ENCODE measurements around the gene RNF7.
"Not testable (repeated sequence)": the region's sequence is repeated elsewhere in the genome, so short reads cannot be mapped to it uniquely, and the experiment has no call there.

Gene RNF7

DNA sequence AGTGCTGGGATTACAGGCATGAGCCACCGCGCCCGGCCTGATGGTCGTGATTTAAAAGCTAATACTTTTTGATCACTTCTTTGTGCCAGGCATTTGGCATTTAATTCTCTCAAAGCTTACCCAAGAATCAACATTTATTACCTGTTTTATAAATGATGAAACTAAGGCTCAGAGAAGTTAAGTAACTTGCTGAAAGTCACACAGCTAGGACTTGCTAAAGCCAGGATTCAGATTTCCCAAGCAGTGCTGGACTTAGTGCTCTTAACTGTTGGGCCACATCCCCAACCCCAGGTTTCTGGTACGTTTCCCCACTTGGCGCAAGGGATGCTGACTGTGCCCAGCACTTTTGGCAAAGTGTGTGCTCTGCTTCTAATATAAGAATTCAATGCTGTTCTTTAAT, 35.6 kb downstream of the RNF7 start:
- H3K4me3 ChIP-seq (ENCODE audit: low read depth, low read length): no peak overlapping the region
- DNase-seq (ENCODE audit: low read depth): no peak

DNA sequence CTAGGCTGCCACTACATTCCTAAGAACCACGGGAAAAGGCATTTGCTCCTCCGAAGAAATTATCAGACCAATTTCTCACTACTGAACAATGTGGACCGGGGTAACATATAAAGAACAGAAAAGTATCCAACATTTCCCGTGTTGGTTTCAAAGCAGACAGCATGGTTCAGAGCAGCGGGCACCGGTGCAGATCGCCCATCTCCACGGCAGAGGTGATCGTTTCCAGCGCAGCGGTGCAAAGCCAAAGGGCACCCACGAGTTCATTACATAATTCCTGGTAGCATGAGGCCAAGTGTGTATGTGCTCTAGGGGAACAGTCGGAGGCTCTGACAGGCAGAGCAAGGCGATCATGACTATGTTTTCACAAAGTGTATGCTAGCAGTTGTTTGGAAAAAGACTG, 38.3 kb downstream of the RNF7 start:
- DNase-seq (ENCODE audit: low read depth): no peak
- no peak overlapping the region for H3K4me3 ChIP-seq (ENCODE audit: low read depth, low read length)

DNA sequence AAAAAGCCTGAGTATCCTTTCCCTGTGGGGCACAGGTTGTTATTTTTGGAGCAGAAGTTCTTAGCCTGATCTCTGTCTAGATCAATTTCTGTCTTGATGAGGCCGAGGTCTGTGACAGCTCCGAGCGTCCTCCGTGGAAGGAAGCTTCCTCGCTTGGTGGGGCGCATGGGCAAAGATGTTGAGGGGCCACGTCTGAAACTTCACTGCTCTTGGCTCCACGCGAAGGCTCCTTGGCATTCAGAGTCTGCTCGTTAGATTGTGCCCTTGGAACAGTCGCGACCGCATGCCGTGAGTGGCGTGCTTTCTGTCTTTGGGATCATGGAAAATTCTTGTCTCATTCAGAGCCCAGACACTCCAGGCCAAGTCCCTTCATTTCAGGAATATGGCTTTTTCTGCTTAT, 38.8 kb downstream of the RNF7 start:
- DNase-seq (ENCODE audit: low read depth): no peak
- H3K4me3 ChIP-seq (ENCODE audit: low read depth, low read length): no peak overlapping the region

DNA sequence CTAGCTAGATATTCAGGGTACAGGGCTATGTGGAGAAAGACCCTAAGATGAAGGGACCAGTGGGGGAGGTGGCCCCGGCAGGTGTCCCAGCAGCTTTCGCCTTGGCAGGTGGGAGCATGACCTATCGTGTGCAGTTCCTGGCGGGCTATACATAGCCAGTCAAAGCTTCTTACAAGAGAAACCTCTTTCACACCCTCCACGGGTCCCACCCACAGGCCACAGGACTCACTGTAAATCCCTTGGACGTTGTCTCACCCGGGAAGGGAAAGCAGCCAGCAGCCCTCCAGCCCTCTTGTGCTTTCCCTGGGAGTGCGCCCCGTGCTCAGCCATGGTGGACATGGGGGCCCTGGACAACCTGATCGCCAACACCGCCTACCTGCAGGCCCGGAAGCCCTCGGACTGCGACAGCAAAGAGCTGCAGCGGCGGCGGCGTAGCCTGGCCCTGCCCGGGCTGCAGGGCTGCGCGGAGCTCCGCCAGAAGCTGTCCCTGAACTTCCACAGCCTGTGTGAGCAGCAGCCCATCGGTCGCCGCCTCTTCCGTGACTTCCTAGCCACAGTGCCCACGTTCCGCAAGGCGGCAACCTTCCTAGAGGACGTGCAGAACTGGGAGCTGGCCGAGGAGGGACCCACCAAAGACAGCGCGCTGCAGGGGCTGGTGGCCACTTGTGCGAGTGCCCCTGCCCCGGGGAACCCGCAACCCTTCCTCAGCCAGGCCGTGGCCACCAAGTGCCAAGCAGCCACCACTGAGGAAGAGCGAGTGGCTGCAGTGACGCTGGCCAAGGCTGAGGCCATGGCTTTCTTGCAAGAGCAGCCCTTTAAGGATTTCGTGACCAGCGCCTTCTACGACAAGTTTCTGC, 40.1 kb downstream of the RNF7 start:
- no peak for DNase-seq (ENCODE audit: low read depth)
- H3K4me3 ChIP-seq (ENCODE audit: low read depth, low read length): no peak overlapping the region

DNA sequence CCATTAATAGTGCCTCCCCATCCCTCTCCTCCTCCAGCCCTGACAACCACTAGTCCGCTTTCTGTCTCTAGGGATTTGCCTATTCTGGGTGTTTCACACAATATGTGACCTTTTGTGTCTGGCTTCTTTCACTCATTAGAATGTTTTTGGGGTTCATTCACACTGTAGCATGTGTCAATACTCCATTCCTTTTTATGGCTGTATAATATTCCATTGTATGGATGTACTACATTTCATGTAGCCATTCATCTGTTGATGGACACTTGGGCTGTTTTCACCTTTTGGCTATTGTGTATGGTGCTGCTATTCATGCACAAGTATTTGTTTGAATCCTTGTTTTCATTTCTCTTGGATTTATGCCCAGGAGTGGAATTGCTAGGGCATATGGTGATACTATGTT, 41.6 kb downstream of the RNF7 start:
- H3K4me3 ChIP-seq (ENCODE audit: low read depth, low read length): no peak overlapping the region
- DNase-seq (ENCODE audit: low read depth): no peak

DNA sequence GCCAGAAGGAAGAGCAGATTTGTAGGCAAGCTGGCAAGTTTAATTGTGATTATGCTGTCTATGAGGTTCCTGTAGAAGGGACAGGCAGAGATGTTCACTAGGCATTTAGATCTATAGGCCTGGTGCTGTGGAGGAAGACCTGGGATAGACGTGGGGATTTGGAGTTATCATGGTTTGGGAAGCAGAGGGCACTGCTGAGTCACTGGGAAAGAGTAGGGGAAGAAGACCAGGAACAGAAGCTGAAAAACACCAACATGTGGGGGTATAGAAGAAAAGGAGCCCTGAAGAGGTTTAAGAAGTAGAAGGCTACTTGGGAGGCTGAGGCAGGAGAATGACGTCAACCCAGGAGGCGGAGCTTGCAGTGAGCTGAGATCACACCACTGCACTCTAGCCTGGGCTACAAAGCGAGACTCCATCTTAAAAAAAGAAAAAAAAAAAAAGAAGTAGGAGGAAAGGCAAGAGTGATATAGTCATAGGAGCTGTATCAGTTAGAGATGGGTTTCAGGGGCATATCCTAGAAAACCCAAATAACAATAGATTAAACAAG, 44.4 kb downstream of the RNF7 start:
- H3K4me3 ChIP-seq (ENCODE audit: low read depth, low read length): no peak overlapping the region
- no peak for DNase-seq (ENCODE audit: low read depth)

DNA sequence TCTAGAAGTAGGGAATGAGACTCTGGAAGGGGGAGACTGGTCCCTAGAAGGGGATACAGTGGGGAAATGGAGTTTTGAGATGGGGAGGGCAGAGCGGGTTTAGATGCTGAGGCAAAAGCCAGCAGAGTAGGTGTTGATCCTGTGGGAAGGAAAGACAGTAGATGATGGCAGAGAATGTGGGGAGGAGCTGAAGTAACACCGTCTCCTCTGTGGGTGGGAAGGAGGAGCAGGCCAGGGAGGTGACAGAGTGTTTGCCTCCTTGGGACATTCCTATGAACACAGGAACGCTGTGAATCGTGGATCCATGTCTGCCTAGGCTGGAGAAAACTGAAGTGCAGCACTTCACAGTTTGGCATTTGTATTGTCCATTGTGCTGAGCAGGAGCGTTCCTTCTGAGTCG, 45.5 kb downstream of the RNF7 start:
- DNase-seq (ENCODE audit: low read depth): no peak
- H3K4me3 ChIP-seq (ENCODE audit: low read depth, low read length): no peak overlapping the region

DNA sequence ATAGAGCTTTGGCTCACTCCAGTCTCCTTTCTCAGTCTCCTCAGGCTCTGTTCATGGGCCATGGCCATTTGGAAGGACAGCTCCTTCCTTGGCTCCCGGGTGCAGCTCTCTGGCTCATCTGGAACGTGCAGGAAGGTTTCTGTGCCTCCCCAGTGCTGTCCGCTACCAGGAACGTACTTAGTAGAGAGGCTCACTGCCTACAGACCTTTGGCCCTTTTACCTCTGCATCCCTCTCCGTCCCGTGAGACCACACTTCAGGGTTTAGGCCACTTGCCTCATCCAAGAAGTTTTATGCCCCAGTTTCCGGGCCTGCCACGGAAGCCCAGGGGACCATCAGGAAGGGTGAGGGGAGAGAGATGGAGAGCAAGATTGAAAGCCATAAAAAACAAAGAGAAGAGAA, 46.0 kb downstream of the RNF7 start:
- no peak overlapping the region for H3K4me3 ChIP-seq (ENCODE audit: low read depth, low read length)
- DNase-seq (ENCODE audit: low read depth): no peak

DNA sequence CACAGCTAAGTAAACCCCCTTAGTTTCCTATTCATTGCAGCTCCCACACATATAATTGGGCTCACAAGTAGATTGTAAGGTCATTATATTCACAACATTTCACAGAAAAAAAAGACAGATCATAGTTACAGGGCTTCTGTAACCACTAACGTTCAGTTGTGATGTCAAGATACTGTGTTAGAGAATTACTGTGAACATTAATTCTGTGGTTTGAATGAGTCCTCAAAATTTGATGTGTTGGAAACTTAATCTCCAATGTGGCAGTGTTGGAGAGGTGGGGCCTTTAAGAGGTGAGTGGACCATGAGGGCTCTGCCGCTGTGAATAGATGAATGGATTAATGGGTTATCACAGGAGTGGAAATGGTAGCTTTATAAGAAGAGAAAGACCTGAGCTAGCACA, 46.4 kb downstream of the RNF7 start:
- no peak for DNase-seq (ENCODE audit: low read depth)
- no peak overlapping the region for H3K4me3 ChIP-seq (ENCODE audit: low read depth, low read length)

DNA sequence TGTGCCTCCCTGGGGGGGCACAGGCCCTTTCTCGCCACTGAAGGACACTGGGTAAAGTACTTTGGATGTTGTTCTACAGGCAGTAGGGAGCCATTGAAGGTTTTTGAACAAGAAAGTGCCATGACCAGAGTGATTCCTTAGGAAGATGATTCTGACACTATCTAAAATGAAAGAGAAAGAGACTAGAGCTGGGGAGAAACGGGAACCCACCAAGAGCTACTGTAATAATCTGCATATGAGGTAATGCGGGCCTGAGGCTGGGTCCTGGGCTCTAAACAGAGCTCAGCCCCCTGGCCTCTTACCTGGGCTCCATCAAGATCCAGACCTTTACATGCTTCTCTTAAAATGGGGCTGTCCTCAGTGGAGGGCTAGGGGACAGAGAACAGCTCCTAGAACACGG, 50.1 kb downstream of the RNF7 start:
- DNase-seq (ENCODE audit: low read depth): no peak
- H3K4me3 ChIP-seq (ENCODE audit: low read depth, low read length): no peak overlapping the region

DNA sequence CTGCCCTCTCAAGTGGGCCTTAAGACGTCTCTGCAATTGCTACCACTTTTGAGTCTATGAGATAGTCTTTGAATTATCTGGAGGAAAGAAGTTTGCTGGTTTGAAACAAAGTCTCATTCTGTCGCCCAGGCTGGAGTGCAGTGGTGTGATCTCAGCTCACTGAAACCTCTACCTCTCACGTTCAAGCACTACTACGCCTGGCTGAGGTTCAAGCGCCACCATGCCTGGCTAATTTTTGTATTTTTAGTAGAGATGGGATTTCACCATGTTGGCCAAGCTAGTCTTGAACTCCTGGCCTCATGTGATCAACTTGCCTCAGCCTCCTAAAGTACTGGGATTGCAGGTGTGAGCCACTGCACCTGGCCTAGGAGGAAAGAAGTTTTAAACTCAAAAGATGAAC, 50.7 kb downstream of the RNF7 start:
- not testable (repeated sequence) for H3K4me3 ChIP-seq (ENCODE audit: low read depth, low read length); DNase-seq (ENCODE audit: low read depth)

DNA sequence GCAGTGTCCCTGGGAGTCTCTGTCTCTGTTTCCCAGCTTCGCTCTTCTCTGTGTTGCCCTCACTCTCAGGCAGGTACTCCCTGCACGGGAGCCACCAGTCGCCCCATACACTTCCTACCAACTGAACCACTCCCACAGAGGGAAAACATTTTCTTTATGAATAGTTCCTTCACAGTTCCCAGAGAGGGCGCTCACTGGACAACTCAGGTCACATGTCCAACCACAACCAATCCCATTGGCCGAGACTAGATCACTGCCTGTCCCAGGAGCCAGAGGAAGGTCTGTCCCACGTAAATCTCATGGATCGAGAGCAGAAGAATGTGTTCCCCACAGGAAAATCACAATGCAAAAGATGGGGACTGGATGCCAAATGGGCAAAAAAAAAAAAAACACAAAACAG, 51.2 kb downstream of the RNF7 start:
- no peak for DNase-seq (ENCODE audit: low read depth)
- no peak overlapping the region for H3K4me3 ChIP-seq (ENCODE audit: low read depth, low read length)

DNA sequence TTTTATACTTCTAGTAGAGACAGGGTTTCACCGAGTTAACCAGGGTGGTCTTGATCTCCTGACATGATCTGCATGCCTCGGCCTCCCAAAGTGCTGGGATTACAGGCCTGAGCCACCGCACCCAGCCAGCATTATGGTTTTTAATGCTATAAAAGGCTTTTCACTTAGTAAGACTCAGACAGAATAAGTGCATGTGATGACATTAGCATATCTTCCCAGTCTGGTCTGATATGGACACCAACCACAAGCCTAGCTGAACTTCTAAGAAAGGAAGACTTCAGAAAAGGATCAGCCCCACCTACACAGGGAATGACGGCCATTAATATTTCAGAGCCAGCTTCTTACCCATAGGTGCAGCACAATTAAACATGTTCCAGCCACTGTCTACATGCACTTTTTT, 52.1 kb downstream of the RNF7 start:
- DNase-seq (ENCODE audit: low read depth): no peak
- H3K4me3 ChIP-seq (ENCODE audit: low read depth, low read length): no peak overlapping the region

DNA sequence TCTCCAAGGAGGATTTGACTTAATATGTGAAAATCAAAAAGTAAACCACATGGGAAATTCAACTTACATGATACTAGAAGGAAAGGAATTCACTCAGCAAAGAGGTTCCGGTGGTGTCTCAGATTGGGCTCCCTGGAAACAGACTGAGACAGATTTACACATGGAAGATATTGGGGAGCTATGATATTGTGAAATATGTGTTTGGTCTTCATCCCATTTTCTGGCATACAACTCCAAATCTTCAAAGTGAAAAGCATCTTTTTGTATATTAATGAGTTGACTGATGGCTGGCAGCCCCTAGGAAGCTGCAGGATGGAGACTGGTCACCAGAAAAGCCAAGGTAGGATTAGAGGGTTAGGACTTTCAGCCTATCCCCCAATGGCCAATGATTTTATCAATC, 54.4 kb downstream of the RNF7 start:
- no peak overlapping the region for H3K4me3 ChIP-seq (ENCODE audit: low read depth, low read length)
- no peak for DNase-seq (ENCODE audit: low read depth)

DNA sequence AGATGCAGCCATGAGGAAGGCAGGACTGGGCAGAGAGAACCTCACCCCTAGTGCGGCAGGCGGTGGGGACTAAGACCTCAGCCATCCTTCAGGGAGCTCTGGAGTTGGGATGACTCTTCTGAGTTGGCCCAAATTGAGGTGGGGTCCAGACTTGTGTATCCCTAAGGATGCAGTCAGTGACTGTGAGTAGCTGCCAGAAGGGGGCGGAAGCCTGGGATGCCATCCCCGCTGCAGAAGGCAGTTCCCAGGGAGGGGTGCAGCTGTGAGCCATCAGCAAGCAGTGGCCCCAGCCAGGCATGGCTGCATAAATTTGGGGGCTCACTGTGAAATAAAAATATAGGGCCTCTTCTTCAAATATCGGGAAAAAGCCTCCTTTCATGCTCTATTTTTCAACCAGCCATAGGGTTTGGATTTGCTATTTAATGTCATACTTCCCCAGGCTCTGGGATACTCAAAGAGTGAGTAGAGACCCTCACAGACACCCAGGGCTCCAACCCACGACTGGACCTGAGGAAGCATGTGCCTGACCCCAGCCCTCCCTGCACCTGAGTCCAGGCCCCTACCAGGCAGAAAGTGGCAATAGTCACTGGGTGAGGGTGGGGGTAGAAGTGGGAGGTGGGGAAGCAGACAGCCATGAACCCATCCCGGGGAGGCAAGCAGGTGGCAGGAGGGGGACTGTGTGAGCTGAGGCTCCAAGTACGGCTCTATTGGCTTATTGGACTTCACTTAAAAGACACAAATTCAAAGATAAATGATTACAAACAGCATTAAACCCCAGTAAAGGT, 55.6 kb downstream of the RNF7 start:
- no peak overlapping the region for H3K4me3 ChIP-seq (ENCODE audit: low read depth, low read length)
- no peak for DNase-seq (ENCODE audit: low read depth)

DNA sequence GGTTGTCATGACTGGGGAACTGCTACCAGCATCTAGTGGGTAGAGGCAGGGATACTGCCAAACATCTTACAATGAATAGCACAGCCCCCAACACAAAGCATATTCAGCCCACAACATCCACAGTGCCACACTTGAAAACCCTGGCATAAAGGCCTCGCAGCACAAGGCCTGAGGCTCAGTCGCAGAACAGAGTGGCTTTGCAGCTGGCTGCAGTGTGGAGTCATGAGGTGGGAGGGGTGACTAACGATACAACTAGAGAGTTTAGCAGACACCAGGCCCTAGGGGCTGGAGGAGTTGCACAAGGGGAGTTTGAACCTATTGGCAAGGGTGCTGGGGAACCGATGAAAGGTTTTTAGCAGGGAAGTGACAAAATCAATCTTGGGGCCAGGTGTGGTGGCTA, 57.2 kb downstream of the RNF7 start:
- H3K4me3 ChIP-seq (ENCODE audit: low read depth, low read length): no peak overlapping the region
- no peak for DNase-seq (ENCODE audit: low read depth)

DNA sequence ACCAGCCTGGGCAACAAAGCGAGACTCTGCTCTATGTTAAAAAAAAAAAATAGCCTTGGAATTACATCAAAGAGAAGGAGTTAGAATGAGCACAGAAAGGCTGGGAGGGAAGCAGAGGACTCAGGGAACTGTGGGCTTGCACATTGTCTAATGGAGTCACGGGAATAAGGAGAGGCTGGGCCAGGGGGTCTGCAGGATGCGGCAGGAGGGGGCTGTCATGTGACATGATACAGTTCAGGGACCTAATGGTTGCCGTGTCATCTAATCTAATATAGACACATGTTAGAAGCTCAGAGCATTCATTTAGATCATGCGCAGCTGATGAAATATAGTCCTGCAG, 57.6 kb downstream of the RNF7 start:
- H3K4me3 ChIP-seq (ENCODE audit: low read depth, low read length): no peak overlapping the region
- no peak for DNase-seq (ENCODE audit: low read depth)

DNA sequence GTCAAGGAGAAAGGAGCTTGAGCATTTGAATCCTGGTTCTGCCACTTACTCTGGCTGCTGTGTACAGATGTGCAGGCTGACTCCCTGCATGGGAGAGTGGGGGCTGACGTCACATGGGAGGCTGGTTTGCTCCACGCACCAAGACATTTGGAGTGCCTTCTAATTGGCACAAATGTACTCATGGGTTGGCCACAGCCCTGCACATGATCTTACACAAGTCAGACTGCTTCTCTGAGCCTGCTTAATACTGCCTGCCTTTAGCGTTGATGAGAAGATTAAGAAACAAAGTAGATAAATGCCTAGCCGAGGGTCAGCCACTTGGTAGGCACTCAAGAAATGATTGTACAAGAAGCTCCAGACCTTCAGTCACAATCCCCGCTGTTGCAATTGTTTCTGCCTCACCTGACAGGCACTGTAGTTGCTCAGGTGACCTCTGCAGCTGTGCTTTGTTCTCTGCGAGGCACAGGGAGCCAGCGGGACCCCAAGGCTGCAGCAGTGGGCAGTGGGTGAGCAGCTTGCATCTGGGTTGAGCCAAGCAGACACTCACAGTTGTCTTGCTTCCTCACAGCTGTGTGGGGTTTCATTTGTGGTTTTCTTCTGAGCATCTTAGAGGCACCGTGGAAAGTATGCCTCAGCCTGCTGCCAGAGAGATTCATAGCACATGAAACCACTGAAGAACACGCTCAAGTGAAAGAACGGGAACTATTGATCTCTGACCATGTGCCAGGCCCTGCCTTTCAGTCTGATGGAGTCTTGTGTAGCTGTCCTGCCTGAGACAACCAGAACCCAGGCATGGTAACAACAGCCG, 58.2 kb downstream of the RNF7 start:
- H3K4me3 ChIP-seq (ENCODE audit: low read depth, low read length): no peak overlapping the region
- DNase-seq (ENCODE audit: low read depth): peak; percentile 44

Measured in skeletal muscle cell (primary cell).